Measurements from ENCODE around the gene EXOC4. TPM values are rescaled to one million over a fixed set of nuclear protein-coding genes. Genes with fewer than 3 reads are reported as not detected.
A peak's percentile ranks its signal among the peaks of the same experiment; 100 is the strongest.

The EXOC4 gene
- polyA plus RNA-seq, 1 experiment, result 45.9 TPM

DNA sequence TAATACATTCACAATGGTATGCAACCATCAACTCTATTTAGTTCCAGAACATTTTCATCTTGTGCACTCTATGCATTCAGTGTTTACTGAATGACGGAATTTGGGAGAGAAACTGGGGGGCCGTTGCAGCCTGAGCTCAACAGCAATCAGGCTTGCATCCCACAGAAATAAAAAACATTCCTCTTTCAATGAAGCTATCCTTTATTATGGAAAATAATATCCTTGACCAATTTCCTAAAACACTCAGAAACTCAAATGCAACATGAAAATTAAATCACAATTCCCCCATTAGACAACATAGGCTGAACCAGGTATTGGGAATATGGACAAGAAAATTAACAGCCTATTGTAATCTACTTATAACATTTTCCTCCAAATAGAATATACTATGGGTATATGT lies 6.3 kb upstream of the EXOC4 start:
- H3K36me3 ChIP-seq (ENCODE audit: control insufficient read depth, insufficient read depth, low read length), result no peaks in the 10 kb centered on the region
- H3K4me3 ChIP-seq (ENCODE audit: low read depth, low read length), result no peak overlapping the region
- no peak for DNase-seq (ENCODE audit: low read depth)
- POLR2A ChIA-PET, result no interaction called here
- CTCF ChIA-PET, result interaction anchor here (1.0 to 2.1 kb wide), 3 partner anchors 14 to 770 kb away, joined by 3 to 7 read pairs (median 4); no protein-coding TSS in a partner anchor
- TF ChIP-seq, protein P1, sequence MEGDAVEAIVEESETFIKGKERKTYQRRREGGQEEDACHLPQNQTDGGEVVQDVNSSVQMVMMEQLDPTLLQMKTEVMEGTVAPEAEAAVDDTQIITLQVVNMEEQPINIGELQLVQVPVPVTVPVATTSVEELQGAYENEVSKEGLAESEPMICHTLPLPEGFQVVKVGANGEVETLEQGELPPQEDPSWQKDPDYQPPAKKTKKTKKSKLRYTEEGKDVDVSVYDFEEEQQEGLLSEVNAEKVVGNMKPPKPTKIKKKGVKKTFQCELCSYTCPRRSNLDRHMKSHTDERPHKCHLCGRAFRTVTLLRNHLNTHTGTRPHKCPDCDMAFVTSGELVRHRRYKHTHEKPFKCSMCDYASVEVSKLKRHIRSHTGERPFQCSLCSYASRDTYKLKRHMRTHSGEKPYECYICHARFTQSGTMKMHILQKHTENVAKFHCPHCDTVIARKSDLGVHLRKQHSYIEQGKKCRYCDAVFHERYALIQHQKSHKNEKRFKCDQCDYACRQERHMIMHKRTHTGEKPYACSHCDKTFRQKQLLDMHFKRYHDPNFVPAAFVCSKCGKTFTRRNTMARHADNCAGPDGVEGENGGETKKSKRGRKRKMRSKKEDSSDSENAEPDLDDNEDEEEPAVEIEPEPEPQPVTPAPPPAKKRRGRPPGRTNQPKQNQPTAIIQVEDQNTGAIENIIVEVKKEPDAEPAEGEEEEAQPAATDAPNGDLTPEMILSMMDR (IDR thresholded peaks at IDR 0.05; ENCODE audit: insufficient read depth, low read depth, low read length), result no peak
- H3K27me3 ChIP-seq (ENCODE audit: control insufficient read depth, insufficient read depth, low read length), result no peaks in the 10 kb centered on the region

DNA sequence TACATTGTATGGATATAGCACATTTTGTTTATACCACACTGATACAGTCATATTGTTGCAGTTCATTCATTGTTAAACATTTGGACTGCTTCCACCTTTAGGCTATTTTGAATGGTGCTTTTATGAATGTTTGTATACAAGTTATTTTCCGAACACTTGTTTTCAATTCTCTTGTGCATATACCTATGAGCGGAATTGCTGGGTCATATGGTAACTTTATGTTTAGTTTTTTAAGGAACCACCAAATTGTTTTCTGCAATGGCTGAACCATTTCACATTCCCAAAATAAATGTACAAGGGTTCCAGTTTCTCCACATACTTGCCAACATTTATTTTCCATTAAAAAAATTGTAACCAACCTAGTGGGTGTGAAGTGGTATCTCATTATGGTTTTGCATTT lies 4.0 kb upstream of the EXOC4 start:
- CTCF ChIA-PET, result no interaction called here
- no peak overlapping the region for H3K4me3 ChIP-seq (ENCODE audit: low read depth, low read length)
- TF ChIP-seq, protein P1 (IDR thresholded peaks at IDR 0.05; ENCODE audit: insufficient read depth, low read depth, low read length), result no peak
- no peaks in the 10 kb centered on the region for H3K27me3 ChIP-seq (ENCODE audit: control insufficient read depth, insufficient read depth, low read length)
- DNase-seq (ENCODE audit: low read depth), result no peak
- H3K36me3 ChIP-seq (ENCODE audit: control insufficient read depth, insufficient read depth, low read length), result no peaks in the 10 kb centered on the region
- POLR2A ChIA-PET, result no interaction called here

DNA sequence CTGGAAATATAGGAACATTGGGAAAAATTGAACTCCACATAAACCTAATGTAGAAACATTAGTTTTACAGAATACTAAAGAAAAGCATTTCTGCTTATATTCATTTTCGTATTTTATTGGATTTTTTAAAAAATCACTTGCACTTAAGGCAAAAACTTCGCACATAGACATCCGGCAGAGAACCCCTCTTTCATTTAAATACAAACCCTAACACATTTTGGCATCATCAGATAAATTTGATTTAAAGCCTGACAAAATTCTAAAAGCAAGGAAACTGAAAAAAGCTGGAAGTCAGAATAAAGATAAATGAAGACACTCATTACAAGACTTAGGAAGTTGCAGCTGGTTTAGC lies 396 bp upstream of the EXOC4 start:
- no peaks in the 10 kb centered on the region for H3K36me3 ChIP-seq (ENCODE audit: control insufficient read depth, insufficient read depth, low read length)
- ChIA-PET POLR2A (no interaction called here), CTCF (interaction anchor here (0.6 kb wide), 1 partner anchor 583 kb away, joined by 4 read pairs; no protein-coding TSS in a partner anchor)
- DNase-seq (ENCODE audit: low read depth), result no peak
- TF ChIP-seq, protein P1 (IDR thresholded peaks at IDR 0.05; ENCODE audit: insufficient read depth, low read depth, low read length), result no peak
- no peaks in the 10 kb centered on the region for H3K27me3 ChIP-seq (ENCODE audit: control insufficient read depth, insufficient read depth, low read length)
- H3K4me3 ChIP-seq (ENCODE audit: low read depth, low read length), result no peak overlapping the region

DNA sequence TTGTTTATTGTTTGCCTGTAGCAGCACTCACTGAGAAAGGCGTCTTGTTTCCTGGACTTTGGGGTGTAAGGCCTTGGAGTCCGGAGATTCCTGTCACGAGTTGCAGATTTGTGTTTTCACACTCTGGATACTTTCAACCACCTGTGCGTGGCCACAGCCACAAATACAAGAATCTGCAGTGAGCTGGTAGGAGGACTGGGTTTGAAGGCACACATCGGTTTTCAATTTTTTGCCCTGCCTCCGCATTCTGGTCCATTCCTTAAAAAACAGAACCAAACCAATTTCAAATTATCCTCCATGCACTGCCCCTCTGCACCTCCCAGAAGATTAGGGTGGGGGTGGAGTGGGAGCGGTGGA lies 619 bp downstream of the EXOC4 start:
- Histone ChIP-seq H3K27me3 (ENCODE audit: control insufficient read depth, insufficient read depth, low read length) (no peaks in the 10 kb centered on the region), H3K4me3 (ENCODE audit: low read depth, low read length) (peak overlapping the region; percentile 86), H3K36me3 (ENCODE audit: control insufficient read depth, insufficient read depth, low read length) (no peaks in the 10 kb centered on the region)
- no peak for DNase-seq (ENCODE audit: low read depth)
- CTCF ChIA-PET, result no interaction called here
- TF ChIP-seq, protein P1 (IDR thresholded peaks at IDR 0.05; ENCODE audit: insufficient read depth, low read depth, low read length), result no peak
- POLR2A ChIA-PET, result interaction anchor here (0.6 kb wide), 1 partner anchor 566 kb away, joined by 3 read pairs; no protein-coding TSS in a partner anchor

DNA sequence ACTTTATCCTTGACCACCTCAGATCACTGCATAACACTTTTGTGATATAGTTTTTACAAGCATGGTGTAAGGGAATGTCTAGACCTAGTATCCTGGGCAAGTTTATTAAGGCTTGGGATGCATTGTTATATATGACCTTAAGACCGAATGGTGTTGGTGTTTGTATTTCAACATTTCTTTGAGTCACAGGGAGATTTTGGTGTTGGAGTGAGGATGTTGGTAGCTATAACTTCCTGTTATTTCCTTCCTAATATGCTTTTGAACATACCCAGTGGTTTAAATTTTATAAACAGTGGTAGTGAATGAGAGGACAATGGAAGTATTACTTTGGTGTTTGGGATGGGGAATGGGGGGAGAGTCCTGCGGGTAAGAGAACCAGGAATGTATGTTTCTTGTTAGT lies 2.6 kb downstream of the EXOC4 start:
- no peaks in the 10 kb centered on the region for H3K27me3 ChIP-seq (ENCODE audit: control insufficient read depth, insufficient read depth, low read length)

More for the DNA sequence above, 2.6 kb downstream of the EXOC4 start:
- no peak for DNase-seq (ENCODE audit: low read depth)
- ChIA-PET POLR2A (interaction anchor here (0.6 kb wide), 1 partner anchor 36 kb away, joined by 3 read pairs; no protein-coding TSS in a partner anchor), CTCF (no interaction called here)
- Histone ChIP-seq H3K36me3 (ENCODE audit: control insufficient read depth, insufficient read depth, low read length) (no peaks in the 10 kb centered on the region), H3K4me3 (ENCODE audit: low read depth, low read length) (no peak overlapping the region)
- TF ChIP-seq, protein P1 (IDR thresholded peaks at IDR 0.05; ENCODE audit: insufficient read depth, low read depth, low read length), result no peak
